ENCODE results near the gene POU2F3.
A peak's percentile ranks its signal among the peaks of the same experiment; 100 is the strongest.

POU2F3 gene

DNA sequence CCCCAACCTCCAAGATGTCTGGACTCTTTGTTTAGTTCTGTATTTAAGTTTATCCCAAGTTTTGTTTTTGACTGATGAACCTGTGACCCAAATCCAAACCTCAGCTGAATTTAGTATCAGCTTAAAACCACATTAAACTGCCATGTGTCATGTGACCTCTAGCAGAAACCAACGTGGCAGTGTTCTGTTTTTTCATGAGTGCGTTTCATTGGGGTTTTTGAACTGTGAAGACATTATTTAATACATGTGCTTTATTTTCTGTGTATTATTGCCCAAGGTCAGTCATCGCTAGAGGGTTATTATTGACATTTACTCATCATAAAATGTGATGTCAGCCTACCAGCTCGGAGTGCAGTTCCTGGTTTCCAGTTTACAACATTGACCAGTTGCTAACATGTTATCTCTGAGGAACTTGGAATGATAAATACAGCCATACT lies 86.9 kb downstream of the POU2F3 start:
- no peak for ATAC-seq

DNA sequence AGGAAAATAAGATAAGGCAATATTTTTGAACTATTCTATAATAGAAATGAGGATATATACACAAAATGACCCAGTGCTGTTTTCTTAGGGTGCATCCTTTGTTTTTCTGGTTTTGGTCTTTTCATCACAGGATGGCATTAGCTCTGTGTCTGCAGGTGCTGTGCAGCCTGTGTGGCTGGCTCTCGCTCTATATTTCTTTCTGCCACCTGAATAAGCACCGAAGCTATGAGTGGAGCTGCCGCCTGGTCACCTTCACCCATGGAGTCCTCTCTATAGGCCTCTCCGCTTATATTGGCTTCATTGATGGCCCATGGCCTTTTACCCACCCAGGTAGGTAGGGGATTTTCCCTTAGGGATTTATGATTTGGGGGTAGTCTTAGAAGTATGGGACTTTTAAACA lies 87.4 kb downstream of the POU2F3 start:
- ATAC-seq = no peak

DNA sequence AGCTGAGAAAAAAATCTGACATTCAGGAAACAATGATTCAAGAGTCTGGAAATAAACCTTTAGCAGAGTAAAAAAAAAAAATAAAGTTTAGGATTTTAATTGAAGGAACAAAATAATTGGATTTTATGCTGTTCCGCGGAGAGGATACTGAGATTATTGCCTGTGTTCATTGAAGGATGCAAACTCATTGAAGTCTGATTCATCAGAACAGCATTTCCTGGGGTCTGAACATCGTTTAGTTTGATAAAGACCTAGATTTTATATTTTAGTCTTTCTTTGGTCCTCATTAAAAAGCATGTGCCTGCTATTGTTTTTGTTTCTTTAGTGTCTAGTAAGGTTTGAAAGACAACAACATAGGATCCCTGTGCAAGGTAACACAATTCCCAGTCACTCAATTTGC lies 89.6 kb downstream of the POU2F3 start:
- ATAC-seq = no peak

DNA sequence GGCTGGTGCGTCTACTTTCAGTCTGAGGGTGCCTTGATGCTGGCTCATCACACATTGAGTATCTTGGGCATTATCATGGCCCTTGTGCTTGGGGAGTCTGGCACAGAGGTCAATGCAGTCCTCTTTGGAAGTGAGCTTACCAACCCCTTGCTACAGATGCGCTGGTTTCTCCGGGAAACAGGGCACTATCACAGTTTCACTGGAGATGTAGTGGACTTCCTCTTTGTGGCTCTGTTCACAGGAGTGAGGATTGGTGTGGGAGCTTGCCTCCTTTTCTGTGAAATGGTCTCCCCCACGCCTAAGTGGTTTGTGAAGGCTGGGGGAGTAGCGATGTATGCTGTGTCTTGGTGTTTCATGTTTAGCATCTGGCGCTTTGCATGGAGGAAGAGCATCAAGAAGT lies 90.1 kb downstream of the POU2F3 start:
- no peak for ATAC-seq

DNA sequence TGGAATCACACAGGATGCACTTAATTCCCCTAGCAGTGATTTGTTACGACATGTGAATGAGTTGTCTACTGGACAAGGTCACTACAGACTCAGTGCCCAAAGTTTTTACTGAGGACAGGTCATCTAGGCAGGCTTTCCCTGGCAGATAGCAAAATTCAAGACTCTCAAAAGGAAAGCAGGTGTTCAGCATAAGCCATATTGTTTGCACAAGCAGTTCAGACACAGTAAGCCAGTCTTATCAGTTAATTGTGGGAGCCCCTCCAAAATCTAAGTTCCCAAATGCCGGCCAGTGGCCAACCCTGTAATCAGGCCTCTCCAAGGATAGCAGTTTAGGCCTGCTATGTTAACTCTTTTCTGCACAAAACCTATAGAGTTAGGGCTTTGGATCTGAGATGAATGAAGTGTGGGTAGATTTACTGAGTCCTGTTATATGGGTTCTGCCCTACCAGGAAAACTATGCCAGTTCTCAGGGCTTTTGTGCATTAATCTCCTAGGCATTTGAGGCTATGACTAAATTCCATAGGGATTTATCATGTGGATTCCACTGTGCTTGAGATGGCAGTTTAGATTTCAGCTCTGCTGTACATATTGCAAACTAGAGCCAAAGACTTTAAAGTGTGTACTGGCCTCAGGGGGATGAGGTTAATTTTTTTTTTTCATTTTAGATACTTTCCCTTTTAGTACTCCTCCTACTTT lies 91.5 kb downstream of the POU2F3 start:
- no peak for ATAC-seq

DNA sequence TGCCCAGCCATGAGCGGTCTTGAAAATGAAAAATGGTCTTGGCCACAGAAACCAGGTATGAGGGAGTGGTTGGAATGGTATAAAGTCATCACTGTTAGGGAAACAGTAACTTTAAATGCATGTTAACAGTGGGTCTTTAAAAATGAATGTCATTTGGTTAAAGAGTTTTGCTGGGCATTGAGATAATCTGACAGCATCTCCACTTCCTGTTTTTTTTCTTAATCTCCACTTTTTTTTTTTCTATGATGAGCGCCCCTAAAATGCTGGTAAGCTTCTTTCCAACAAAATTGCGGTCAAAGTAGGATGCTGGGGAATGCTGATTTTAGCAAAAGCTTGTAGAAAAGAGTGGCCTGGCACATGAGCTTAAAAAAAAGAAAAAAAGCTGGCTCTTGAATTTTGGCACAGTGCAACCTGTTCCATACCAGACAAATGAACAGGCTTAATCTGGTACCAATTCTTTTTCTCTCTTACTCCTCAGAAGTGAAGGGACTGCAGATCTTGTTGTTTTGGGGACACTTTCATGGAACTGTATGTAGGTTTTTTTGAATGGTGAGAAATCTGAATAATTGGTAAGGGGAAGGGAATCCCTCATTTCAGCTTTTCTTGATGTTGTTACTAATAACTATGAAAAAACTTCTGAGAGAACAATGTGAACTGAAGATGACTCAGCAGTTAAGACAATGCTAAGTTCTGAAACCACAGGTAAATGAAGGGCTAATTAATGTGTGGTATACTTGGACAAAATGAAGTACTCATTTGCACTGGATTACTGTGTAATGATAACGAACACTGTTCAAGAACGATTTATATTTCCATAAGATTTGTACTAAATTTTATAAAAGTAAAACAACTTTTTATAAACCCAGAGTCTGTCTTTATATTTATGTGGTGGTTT lies 93.1 kb downstream of the POU2F3 start:
- ATAC-seq = no peak

DNA sequence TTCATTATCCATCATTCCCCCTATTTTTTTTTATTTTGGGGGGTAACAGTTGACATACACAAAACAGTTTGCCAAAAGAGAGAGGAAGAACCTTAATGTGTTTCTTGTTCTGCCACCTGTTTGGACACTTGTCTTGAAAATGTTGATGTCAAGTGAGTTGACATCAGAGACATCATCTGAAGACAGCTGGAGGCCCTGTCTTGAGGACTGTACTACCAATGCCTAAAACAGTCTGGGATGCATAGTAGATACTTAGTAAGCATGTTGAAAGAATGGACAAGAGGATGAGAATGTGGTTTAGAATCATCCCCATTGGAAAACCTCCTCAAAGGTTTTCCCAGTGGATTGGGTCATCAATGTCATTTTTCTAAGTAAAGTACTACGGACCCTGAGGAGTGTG lies 93.9 kb downstream of the POU2F3 start:
- ATAC-seq = no peak

DNA sequence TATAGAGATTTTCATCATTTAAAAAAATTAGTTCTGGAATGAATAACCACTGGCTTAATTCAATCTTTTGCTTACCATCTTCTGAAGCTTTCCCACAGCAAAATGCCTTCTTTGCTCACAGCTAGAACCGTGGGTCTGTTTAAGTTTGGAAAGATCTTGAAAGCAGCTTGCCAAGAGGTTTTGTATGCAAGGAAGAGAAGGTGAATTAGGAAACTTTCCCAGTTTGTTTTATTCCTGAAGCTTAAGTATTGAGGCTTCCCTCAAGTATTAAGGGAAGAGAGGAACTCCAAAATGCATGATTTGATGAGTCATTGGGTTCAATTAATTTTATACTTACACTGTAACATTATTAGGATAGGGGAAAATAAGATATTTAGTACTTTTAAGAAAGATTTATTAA lies 94.4 kb downstream of the POU2F3 start:
- no peak for ATAC-seq

DNA sequence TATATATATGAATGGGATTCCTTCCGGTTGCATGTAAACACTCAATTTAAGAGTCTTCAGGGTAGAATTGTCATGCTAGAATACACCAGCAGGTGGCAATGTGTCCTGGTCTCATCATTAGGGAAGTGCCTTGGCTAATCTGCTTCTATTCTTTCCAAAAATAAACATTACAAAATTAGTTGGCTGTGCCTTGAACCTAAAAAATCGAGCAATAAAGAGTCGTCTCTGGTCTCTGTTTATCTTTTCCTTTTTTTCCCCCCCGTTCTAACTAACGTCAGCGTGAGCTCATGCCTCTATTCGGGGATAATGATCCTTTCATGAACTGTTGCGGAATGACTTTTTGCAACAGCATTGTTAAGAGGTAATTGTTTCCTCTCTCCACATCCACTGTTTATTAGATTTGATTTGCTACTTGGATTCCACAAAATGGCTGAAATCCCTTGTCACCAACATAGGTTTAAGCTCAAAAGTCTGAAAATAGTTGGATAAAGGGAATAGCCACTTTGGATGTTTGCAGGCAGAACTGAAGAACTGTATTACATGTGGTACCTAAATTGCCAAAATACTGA lies 95.0 kb downstream of the POU2F3 start:
- ATAC-seq = peak in 1 of 2 donors; percentile 19

DNA sequence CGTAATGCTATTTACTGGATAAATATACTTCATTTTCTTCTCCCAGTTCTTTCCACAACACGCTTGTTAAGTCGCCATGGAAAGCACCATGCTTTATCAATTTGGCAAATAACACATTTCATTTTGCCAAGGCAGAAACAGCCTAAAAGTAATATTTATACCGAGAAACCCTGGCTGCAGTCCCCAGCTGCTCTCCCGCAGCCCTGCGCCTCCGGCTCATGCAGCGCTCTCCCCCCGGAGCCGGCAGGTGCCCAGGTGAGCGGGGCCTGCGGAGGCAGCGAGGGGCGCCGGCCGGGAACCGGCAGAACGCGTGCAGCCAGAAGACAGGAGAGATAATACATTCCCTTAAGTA lies 95.6 kb downstream of the POU2F3 start:
- ATAC-seq = no peak

DNA sequence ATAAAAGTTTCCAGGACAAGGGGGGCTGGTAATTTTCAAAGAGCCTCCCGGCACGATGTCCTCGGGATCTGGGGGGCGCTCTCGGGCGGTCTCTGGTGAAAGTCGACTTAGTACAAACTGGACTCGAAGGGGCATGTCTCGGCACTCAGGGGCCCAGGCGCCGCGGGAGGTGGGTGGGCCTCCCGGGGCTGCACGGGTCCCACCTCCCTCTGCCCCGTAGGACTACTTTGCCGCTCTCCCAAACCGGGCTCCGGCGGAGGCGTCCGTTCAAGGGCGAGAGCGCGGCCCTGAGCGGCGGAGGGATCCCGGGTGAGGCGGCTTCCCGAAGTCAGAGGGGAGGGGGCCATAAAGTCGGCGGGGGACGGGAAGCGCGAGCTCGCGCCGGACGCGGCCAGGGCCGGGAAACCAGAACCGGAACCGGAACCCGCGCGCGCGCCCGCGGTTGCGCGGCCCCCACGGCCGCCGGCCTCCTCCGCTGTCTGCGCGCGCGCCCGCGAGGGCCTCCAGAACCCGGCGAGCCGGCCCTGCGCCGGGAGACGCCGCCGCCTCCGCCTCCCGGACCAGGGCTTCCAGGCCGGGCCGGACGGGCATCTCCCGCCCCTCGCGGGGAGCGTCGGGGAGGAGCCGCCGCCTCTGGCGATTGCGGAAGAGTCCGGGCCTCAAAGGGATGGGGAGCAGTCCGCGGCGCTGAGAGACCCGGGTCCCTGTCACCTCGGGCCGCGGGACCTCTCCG lies 96.1 kb downstream of the POU2F3 start, which contains the start of gene ARHGEF12:
ARHGEF12 (plus strand) TSS at position 506 of the 733 bp plus-strand sequence. CDS start 831 bp downstream, outside the sequence.
- ATAC-seq = peak; percentile 63 to 70

DNA sequence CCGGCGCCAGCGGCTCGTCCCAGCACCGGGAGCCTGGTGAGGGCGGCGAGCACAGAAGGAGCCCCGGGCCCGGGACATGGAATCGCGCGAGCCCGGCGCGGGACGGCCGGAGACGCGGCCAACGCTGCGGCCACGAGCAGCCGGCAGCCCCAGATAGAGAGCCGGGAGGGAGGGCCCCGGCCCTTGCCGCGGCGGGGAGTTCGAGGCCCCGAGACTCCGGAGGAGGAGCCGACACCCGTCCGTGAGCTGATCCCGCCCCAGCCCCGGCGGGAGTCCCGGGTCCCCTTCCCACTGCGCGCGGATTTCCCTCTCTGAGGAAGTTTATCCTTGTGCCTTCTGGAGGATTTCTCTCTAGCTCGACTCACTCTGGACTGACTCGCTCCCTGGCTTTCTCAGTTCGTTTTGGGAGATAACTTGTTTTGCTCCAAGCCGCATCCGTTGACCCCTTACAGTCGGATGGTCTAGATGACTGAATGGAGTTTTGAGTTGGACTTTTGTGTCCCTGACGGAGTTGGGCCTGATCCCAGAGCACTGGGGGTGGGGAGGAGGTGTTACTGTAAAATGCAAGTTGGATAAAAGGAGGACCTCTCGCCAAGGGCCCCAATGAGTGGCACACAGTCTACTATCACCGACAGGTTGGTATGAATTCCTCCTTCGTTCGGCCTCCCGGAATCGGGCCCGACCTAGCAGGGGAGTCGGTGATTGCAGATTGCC lies 96.9 kb downstream of the POU2F3 start:
- ATAC-seq = peak; percentile 26 to 28

DNA sequence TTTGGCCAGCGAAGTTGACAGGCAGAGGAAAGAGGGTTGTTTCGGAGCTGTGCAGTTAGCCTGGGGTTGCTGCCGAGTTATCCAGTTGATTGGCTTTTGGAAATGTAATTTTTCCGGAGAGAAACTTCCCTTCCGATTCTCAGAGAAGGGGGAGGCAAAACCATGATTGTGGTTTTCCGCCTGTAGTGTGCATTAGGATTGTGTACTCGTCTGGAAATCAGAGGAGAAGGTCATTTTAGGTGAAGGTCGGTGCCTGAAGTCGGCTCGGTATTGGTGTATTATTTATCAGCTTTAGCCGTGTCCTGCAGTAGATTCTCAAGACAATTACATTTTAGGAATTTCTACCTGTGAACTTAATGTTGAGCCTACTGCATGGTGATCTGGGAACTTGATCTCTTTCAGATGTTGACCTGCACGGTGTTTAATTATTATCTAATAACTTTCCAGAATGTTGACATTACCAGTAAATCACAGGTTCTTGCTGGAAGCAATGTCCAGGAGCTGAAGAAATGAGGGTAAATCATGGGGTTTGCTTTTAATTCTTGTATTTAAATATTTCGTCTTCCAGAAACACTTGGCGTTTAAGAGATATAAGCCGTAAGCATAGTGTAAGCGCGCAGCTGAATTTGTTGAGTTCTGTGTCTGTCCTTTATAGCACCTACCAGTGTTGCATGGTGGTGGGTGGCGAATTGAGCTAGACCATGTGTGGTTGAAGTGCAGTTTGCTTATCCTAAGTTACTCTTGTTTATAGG lies 97.6 kb downstream of the POU2F3 start:
- ATAC-seq = no peak

DNA sequence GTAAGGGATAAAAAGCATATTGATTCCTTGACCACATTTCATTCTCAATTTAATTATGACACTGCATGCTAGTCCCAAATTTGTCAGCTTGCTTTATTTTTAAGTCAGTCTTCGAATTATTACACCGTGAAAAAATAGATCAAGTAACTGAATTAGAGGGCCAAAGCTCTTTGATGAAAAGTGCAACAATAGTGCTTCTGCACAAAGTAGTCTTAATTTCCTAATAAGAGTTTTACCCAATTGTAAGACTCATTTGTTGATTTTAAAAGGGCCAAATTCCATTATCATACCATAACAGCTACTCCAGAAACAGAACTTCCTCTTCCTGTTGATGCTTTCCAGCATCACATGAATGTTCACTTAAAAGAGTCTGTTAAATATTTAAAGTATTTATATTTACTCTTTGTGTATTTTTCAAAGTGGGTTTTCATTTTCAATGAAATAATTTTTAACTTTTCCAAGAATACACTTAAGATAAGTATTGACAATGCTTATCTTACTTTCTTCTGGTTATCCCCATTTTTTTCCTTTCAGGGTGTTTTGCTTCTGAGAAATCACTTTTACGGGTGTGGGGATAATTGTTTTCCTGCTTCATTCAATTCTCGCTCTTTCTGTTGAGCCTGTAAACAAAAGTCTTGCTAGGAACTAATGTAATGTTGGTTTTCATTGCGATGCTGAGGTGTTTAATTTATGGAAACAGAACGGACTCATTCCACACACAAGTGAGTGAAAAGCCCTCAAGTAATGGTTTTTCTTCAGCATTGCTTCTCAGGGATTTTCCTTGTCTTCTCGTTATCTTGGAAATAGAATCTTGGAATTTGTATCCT lies 98.4 kb downstream of the POU2F3 start:
- ATAC-seq = no peak

DNA sequence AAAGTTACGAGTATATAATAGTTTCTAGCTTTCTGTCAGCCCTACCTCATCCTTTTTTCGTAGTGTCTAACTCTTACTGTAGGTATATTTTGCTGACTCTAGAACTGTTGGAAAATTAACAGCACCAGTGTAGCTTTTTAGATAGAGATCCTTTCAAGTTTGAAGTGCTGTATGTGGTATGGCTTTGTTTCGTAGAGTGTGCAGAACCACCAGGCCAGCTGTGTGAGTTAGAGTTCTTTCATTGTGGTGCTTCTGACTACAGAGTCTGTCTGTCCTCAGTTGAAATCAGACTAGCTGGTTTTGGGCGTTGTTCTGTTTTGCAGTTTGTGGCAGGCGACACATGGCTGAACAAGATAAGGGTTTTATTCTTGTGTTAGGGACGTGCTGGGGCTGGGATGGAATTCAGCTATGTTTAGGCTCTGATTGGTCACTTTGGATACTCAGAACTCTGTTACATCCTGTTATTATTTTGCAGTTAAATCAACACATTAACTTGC lies 99.5 kb downstream of the POU2F3 start:
- no peak for ATAC-seq

DNA sequence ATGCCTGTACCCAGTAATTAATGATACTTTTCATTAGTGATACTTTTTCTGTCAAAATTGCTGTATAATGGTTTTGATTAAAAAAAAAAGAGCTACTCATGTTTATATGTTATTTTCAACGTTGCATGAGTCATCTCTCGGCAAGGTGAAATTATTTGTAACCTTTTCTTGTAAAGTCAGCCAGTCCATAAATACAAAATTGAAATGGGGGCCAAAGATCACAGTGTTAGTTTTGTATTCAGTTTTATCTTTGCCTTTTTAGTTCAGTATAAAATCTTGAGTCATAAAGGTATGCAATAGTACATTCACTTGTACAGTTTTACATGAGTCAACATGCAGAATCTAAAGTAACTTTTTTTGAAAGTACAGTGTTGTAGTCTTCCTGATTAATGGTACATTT lies 100.6 kb downstream of the POU2F3 start:
- ATAC-seq = peak; percentile 30 to 55

DNA sequence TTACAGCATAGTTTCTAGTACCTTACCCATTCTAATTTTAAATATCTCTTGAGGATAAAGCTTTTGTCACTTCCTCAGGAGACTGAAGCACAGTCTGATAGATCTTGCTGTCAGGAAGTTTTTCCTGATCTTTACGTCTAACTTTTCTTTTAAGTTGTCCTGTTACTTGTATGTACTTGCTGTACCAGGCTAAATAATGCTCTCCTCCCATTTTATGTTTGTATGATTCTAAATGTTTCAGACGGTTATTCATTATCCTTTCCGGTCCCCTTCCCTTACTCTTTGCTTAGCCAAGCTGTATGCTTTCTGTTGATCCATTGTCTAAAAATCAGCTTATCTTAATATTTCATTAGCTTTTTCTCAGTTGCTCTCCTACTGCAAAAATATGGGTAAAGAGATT lies 102.3 kb downstream of the POU2F3 start:
- no peak for ATAC-seq

DNA sequence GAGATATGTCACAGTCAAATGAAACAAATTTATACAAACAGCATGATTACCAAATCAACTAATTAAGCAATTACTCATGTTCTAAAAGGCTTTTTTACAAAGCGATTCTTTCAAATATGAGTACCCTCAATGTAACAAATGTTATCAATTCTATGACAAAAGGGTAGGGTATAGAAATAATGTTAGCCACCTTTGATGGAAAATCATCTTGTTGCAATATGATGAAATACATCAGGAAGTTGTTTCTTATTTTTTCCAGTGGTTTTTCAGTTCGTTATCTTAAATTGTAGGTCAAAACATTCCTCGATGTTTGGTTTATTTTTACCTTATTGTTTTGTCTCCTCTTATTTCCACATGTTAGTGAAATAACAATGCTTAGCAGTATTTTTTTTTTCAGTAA lies 102.7 kb downstream of the POU2F3 start:
- no peak for ATAC-seq

DNA sequence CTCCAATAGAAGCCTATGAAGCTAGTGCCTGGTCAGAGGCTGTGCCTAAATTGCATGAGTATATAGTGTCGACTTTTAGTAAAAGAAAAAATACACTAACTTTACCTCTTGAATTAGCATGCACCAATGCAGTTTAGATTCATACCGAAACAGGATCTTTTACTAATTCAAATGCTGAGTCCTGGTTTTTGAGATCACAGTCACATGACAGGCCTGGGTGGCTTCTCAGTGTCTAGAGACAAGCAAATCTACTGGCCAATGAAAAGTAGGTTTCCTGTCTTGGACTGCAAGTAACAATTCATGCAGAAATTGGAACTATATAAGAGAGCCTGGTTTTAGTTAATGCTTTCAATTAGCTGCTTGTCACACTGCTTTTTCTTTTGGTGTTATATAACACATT lies 103.5 kb downstream of the POU2F3 start:
- peak in 1 of 2 donors; percentile 42 for ATAC-seq

DNA sequence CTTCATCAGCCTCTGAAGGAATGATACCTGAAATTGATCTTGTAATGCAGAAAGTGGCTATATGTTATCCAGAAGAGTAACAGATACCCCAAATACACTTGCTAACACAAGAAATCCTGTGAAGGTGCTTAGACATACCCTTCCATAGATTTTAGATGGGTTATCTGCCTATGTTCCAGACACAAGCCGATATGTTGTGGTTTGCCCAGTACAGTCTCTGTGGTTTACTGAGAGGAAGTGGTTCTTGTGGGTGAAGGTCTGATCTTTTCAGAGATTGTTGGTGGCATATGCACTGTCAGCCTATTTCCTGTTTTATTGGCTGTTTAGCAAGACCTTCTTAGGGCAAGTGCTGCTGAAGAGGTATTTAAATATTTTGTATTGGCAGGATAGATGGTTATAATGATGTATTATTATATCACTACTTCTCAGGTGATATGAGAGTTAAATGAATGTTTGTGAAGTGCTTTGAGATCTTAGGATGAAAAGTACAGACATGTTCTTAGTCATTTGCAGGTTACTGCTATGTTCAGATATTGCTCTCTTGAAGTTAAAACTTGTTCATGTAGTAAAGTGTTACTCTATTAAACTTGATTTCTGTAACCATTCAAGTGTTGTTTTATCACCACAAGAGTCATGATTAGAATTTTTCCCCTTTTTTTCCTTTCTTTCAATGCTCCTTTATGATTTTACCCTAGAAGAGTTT lies 104.5 kb downstream of the POU2F3 start:
- ATAC-seq = peak; percentile 67 to 69
